Fibroblast of peridontal ligament (primary cell): ENCODE data around the gene PPARD.

Experiments
- DNase-seq: peaks from one replicate; pipeline ENCODE4 v3.0.0-alpha.2; 2010; ENCODE audit errors: extremely low read depth

PPARD gene

DNA sequence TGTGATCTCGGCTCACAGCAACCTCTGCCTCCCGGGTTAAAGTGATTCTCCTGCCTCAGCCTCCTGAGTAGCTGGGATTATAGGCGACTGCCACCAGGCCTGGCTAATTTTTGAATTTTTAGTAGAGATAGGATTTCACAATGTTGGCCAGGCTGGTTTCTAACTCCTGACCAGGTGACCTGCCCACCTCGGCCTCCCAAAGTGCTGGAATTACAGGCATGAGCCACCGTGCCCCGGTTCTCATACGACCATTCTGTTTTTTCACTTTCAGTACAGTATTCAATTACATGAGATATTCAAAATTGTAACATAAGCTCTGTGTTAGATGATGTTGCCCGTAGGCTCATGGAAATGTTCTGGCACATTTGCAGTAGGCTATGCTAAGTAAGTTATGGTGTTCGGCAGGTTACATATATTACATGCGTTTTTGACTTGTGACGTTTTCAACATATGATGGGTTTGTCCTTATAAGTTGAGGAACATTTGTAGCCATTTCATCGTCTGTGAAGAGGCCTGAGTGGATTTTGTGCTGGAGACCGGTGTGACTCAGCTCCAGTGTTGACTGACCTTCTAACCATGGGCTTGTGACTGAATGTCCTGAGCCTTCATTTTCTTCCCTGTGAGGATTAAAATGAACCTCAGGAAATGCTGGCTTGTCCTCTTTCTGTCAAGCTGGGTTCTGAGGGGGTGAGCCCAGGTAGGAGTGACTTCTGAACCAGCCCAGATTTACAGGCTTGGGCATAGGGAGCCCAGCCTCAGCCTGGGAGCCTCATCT lies 12.2 kb downstream of the PPARD start:
- DNase-seq: no peak

DNA sequence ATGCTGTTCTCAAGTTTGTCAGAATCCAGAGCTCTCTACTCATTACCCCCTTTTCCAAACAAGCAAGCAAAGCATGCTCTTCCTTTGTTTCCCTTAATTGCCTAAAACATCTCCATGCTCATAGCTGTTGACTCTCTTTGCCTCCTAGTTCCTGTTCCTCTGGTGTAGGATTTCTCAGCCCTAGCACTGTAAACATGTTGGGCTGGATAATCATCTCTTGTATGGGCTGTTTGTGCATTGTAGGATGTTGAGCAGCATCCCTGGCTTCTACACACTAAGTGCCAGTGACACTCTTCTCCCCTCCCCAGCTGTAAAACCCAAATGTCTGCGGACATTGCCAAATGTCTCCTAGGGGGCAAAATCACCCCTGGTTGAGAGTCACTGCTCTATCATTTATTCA lies 14.0 kb downstream of the PPARD start:
- no peak for DNase-seq

DNA sequence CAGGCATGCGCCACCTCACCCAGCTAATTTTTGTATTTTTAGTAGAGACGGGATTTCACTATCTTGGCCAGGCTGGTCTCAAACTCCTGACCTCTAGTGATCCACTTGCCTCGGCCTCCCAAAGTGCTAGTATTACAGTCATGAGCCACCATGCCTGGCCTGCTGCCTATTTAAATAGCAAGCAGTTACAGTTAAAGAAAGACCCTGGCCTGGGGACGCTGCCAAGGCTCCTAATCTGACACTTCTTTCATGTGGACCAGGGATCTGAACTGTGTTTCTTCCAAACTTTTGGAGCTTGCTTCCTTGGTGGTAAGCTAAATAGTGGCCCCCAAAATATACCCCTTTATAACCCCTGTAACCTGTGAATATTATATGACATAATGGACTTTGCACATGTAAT lies 15.3 kb downstream of the PPARD start:
- no peak for DNase-seq

DNA sequence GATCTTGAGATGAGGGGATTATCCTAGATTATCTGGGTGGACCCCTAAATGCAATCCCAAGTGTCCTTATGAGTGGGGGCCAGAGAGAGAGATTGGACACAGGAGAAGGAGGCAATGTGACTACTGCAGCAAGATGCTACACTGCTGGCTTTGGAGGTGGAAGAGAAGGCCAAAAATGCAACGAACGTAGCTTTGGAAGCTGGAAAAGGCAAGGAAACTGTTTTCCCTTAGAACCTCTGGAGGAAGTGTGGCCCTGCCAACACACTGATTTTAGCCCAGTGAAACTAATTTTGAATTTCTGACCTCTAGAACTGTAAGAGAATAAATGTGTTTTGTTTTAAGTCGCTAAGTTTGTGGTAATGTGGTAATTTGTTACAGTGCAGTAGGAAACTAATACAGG lies 15.7 kb downstream of the PPARD start:
- peak; percentile 37 for DNase-seq

DNA sequence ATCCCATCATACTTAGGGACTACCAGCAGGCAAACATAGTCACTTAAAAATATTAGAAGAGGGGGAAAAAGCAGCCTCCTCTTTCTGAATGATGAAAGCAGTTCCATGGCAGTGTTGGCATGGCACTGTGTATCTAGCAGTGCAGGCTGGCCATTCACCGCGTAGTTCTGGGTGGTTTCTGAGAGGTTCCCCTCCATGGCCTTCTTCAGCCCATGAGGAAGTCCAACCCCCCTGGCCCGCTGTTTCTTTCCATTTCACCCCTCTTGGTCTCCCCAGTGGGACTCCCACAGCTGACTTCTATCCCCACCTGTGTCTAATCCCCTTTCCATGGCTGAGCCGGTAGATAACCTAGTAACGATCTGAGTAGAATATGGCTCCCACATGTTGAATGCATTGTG lies 17.0 kb downstream of the PPARD start:
- no peak for DNase-seq

DNA sequence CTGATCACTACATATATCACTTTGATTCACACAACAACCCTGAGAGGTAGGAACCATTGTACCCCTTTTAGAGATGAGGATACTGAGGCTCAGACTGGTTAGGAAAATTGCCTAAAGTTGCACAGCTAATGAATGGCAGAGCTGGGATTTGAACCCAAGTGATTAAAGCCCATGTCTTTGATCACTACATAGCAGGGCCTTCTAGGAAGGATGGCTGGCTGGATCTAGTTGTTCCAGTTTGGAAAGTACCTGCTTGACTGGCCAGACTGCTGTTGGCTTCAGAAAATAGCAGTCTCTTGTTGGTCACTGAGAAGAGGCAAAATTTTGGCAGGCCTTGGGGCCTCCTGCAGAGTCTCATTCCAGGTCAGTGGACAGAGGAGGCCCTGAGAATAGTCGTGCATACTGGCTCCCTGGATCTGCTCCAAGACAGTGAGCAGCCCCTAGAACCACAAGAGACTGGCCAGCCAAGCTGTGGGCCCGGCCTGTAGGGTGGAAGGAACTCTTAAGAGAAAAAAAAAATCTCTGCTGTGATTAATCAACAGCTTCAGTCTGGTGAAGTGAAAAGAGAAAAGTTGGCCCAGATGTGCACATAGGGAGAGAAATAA lies 17.5 kb downstream of the PPARD start:
- DNase-seq: peak; percentile 89

DNA sequence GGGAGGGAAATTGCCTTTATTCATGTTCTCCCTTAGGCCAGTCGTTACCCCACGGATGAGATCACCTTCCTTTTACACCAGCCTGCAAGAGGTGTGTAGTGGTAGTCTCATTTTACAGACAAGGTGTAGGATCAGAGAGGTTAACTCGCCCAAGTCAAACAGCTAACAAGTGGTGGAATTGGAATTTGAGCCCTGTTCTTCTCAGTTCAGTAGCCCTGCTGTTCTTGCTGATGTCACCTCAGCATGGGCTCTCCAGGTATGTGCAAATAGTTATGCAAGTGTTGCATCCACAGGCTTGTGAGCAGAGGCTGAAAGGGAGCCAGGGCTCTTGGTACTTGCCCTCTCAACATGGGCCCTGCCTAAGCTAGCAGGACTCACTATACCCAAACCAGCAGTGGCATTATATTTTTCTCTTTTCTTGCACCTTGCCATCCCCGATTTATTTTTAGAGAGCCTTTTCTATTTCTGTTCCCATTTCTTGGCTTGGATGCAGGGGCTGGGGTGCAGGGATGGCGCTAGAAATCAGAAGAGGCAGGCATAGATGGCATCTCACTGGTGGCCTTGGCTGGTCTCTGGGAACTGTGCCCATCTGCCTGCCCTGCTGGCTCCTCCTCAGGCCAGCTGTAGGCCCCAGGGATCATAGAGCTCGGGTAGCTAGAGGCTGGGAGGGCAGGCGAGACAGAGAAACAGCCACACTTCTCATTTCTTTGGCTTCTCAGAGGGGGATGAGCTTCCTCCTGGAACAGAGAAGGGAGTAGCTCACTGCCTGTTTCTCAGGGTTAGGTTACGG lies 18.2 kb downstream of the PPARD start:
- peak; percentile 41 for DNase-seq

DNA sequence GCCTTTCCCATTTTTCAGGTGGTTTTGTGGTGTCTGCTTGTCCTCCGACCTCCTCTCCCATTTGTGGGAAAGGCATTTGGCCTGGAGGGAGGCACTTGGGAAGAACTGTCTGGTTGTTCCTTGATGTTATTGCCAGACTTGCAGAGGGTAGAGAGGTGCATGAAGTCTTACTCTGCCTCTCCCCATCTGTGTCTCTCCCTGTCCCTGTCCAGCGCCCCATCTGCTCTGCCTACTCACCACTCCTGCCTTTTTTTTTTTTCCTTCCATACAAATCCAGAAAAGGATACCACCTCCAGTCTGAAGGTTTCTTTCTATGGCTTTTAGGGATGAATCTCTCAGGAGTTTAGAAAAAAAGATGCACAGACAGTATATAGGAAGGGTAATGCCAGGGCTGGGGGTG lies 19.8 kb downstream of the PPARD start:
- DNase-seq: no peak

DNA sequence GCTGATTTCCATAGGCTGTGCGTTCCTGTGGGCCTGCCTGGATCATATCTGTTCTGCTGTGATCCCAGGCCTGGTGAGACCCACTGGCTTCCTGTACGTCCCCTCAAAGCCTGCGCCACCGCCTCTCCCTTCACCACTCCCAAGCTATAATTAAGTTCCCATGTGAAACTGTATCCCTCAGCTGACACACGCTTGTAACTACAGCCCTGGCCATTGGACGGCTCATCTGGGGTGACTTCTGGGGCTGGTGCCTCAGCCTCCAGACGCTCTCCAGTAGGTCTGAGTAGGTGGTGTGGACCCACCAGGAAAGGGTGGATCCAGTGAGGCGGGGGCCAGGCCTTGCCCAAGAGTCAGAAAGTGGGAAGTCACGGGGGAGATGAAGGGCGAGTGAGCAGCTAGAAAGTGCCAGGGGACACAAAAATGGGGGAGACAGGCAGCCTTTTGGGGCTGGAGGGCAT lies 21.0 kb downstream of the PPARD start:
- DNase-seq: peak; percentile 89

DNA sequence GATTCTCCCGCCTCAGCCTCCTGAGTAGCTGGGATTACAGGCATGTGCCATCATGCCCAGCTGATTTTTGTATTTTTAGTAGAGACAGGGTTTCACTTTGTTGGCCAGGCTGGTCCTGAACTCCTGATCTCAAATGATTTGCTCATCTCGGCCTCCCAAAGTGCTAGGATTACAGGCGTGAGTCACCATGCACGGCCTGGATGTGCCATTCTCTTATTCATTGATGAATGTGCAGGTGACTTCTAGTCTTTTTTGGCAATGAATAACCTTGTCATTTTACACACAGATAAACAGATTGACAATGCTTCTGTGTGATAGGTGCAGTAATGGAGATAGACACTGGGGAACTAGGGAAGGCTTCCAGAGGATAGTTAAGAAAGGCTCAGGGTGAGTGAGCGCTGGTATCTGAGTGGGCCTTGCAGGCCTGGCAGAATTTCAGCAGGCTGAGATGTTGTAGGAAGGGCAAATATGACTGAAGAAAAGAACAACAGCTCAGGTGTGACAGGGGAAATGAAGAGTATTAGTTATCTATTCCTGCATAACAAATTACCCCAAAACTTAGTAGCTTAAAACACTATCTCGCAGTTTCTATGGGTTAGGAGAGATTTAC lies 23.3 kb downstream of the PPARD start:
- no peak for DNase-seq

DNA sequence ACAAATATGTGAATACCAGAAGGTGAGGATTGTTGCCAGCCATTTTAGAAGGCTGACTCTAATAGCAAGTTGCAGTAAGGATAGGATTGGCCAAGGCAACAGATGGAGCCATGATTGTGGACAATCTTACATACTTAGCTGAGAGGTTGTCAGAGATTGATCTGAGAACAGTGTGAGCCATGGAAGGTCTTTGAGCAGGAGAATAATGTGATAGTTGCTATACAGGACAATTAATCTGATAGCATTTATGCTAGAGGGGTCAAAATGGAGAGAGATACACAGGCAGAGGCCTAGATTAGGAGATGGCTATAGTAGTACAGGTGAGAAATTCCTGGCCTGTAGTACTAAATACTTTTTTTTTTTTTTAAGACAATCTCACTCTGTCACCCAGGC lies 23.8 kb downstream of the PPARD start:
- DNase-seq: no peak

DNA sequence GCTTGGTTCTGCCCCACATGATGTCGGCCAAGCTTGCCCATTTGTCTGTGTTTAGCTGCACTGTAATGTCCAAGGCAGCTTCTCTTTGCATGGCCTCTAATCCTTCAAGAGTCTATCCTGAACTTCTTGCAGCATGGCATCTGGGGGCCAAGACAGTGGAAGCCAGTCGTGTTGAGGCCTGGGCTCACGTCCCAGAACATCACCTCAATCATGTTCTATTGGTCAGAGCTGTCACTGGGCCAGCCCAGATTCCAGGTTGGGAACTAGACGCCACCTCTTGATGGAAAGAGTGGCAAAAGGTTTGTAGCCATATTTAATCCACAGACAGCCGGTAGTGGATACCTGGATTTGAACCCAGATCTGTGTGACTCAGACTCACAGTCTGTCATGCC lies 25.3 kb downstream of the PPARD start:
- DNase-seq: no peak

DNA sequence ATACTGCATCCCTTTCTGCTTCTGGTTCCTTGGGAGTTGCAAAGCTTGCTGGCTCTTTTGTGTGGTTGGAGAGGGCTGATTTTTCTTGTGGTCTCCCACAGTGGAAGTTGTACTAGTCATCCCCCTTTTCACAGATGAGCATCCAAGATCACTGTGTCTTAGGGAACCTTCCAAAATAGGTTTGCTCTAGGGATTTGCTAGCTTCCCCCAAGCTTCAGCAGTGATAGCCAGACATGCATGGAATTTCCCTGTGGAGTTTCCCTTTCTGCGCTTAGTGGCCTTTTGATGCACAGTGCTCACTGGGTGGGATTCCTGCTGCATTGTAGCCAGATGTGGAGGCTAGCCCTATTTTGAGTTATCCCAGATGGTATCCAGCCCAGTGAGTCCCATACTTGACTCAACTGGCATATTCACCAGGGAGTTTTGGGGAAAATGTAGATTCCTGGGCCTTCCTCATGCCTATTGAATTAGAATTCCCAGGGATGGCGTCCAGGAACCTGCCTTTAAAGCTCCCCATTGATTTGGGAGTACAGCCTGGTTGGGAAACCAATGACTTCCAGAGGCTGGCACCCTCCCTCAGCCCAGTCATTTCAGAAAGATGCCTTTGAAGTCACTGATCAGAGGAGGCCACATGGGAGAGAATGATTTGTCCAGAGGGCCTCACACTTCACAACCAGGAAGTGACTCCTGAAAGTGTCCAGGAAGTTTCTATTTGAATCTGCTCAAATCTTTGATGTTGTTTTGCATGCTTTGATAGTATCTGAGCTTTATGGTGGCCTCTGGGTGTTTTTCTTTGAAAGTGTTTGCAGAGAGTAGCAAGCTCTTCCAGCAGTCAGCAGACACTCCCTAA lies 25.9 kb downstream of the PPARD start:
- peak; percentile 79 for DNase-seq

DNA sequence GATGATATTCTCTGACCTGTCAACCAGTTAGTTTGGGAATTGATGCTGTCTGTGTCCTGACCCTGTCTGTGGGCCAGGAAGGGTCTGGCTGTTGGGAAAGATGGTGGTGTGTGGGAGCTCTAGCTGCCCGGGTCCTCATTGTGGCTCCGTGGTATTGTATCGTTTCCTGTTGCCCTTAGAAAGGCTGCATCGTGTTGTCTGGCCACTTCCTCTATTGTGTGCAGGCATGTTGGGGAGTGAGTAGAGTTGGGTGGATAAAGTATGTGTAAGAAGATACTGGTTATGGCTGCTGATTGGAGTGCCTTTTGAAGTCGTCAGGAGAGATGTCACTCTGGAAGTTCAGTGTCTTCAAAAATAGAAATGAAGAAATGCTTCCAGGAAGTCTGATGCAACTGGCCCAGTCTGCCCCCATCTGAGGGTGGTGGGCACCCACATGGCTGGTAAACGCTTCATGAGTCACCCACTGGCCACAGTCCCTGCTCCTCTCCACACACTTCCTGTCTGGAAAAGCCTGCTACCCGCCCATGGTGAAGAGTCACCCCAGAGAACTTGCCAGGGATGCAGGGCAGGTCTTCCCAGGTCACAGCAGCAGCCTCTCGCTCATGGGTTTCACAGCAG lies 27.9 kb downstream of the PPARD start:
- peak; percentile 95 for DNase-seq

DNA sequence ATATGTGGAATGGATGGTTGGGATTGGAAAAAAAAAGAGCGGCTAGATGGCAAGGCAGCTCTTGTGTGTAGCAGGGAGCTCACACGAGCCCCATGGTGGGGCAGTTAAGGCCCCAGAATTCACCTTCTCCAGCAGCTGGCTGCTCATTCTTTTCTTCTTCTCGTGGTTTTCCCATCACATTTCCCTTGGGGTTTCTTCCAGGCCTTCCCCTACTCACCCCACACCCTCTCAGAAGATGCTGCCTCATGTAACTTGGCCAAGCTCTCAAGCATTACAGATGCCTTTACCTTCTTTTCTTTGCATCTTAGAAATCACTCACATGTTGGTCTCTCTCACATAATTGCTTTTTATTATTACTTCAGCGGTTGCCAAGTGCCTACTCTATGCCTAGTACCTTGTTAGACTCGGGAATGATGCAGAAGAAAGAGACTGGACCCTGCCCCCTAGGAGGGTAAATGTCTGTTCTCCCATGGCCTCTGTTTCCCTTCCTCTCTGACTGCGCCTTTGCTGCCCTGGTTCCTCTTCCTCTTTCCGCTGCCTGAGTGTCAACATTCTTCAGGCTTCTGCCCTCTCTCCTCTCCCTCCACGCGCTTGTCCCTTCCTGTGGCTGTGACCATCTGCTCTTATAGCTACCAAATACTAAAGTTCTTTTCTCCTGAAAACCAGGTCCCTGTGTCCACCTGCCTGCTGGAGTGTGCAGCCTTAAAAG lies 28.6 kb downstream of the PPARD start:
- peak; percentile 75 for DNase-seq

DNA sequence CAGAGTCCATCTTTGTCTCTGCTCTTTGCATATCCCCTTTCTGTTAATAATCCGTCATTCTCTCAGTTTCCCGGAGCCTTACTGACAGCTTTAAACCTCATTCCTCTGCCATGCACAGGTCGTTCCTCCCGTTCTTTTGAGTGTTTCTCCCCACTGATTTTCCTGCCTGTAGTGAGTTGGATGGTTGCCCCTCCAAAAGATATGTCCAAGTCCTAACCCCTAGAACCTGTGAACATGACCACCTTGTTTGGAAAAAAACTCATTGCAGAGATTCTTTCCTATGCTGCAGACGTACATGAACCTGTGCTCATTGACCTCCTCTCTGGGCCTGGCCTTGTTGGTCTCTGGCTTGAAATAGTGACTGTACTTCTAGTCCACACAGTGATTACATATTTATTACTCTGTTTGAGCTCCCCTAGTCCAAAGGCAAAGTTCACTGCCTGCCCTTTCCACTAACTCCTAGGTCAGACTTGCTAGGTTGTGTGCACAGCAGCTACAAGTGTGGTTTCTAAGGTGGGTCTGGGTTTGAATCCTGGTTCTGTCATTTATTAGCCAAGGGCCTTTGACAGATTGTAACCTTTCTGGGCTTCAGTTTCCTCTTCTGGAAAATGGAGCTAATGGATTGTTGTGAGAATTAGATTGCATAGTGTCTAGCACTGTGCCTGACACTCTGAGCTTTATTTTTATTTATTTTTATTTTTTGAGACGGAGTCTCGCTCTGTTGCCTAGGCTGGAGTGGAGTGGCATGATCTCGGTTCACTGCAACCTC lies 29.3 kb downstream of the PPARD start:
- DNase-seq: no peak

DNA sequence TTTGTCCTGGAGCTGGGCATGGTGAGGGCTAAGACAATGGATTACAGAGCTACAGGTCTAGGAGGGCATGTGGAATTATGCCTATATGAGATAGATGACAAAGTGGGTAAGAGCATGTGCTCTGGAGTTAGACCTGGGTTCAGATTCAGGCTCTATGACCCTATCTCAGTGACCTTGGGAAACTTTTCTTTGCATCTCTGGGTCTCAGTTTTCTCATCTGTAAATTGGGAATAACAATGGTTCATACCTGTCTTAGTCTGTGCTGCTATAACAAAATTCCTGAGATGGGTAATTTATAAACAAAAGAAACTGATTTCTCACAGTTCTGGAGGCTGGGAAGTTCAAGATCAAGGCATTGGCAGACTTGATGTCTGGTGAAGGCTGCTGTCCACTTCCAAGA lies 30.3 kb downstream of the PPARD start:
- DNase-seq: no peak

DNA sequence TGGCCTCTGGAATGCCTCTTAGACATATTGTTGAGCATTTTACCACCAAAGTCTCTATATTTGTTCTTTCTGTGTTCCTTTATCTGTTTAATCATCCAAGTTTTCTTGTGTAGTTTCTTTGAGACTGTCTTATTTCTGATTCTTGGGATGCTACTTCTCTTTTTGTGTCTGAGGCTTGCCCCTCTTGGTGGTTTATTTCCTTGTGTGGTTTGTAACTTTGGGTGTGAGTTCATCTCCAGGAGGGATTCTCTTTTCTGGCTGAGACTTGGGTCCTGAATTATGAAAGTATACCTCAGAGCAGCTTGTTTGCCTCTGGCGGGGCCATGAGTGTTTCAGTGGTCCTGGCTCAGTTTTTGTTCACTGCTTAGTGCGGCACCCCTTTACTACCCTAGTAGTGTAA lies 33.9 kb downstream of the PPARD start:
- no peak for DNase-seq

DNA sequence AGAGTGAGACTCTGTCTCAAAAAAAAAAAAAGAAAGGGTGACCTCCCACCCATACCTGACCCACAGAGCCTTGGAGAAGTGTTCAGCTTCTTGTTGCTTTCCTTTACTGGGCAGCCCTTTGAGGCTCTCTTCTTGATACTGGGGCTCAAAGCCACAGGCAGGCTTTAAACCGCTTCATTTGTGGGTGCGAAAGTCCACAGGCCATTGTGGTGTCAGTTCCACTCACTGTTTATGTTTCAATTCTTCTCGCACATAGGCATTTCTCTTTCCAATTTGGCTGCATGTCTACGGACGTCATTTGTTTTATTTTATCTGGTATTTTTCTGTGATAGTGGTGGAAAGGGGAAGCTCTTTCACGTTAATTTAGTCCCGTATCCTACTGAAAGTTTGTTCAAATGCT lies 34.6 kb downstream of the PPARD start:
- DNase-seq: peak; percentile 82

DNA sequence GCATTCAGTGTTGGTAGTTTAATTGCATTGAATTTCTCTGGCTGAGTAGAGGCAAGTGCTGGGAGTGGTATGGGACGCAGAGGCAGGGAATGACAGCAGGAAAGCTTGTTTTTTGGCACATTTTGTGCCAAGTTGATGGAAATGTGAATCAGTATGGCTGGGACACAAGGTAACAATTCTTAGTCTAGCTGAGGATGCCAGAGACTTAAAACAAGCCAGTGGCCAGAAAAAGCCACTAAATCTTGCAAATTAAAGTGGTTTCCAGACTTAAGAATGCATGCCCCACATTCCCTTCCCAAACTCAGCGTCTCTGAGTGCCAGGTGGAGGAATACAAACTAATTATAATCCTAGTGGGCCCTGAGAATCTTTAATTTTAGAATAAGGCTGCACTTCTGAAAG lies 35.9 kb downstream of the PPARD start:
- no peak for DNase-seq
